ENCODE results near the gene CLEC3B.
"Not testable (repeated sequence)": the region's sequence is repeated elsewhere in the genome, so short reads cannot be mapped to it uniquely, and the experiment has no call there.

CLEC3B gene

GRCh38 chr3:45067941-45068340, 41.8 kb downstream of the CLEC3B start:
- no peak for TF ChIP-seq CTCF (IDR thresholded peaks at IDR 0.05; ENCODE audit: low read depth, low read length, missing control alignments)
- H3K4me3 ChIP-seq (ENCODE audit: low read depth, low read length): no peak overlapping the region
- no peak for DNase-seq (ENCODE audit: low read depth)

DNA sequence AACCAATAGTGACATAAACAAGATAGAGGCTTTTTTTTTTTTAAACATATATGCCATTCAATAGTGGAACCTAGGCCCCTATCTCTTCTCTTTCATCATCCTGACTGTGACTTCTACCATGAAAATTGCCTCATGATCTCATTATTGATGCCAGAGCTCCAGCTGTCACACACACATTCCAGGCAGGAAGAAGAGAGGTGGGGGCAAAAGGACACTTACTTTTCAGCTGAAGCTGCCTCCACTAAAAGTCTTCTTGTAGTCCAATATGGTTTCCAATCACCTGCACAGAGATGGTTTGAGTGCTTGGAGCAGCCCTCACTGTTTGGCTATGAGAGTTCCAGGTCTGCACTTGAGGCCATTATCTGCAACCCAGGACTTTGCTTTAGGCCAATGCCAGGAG, 45.0 kb downstream of the CLEC3B start:
- no peak for TF ChIP-seq CTCF (IDR thresholded peaks at IDR 0.05; ENCODE audit: low read depth, low read length, missing control alignments)
- no peak for DNase-seq (ENCODE audit: low read depth)
- H3K4me3 ChIP-seq (ENCODE audit: low read depth, low read length): no peak overlapping the region

DNA sequence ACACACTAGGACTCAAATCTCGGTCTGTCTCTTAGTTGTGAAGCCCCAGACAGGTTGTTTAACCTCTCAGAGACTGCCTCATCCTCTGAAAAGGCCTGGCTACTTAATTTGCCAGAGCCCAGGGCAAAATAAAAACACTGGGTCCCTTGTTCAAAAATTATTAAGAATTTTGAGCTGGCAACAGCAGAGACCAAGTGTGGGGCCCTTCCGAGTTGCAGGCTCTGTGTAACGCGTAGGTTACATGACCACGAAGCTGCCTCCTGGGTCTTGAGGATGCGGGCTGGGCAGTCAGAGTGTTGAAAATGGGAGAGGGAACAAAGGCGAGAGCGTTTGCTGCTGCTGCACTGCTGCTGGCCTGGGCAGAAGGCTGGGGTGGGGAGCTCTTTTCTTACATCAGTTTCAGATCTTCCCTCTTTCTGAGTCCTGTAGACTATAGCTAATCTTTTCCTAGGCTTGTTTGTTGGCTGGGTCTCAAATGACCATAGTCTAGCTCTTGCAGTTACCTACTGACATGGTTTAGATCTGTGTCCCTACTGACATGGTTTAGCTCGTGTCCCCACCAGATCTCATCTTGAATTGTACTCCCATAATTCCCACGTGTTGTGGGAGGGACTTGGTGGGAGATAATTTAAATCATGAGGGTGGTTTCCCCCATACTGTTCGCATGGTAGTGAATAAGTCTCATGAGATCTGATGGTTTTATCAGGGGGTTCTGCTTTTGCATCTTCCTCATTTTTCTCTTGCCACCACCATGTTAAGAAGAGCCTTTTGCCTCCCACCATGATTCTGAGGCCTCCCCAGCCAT, 49.9 kb downstream of the CLEC3B start:
- H3K4me3 ChIP-seq (ENCODE audit: low read depth, low read length): no peak overlapping the region
- no peak for DNase-seq (ENCODE audit: low read depth)
- no peak for TF ChIP-seq CTCF (IDR thresholded peaks at IDR 0.05; ENCODE audit: low read depth, low read length, missing control alignments)

DNA sequence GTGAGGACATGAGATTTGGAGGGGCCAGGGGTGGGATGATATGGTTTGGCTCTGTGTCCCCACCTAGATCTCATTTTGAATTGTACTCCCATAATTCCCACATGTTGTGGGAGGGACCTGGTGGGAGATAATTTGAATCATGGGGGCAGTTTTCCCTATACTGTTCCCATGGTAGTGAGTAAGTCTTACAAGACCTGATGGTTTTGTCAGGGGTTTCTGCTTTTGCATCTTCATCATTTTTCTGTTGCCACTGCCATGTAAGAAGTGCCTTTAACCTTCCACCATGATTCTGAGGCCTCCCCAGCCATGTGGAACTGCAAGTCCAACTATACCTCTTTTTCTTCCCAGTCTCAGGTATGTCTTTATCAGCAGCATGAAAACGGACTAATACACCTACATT, 52.2 kb downstream of the CLEC3B start:
- DNase-seq (ENCODE audit: low read depth); H3K4me3 ChIP-seq (ENCODE audit: low read depth, low read length): not testable (repeated sequence)

DNA sequence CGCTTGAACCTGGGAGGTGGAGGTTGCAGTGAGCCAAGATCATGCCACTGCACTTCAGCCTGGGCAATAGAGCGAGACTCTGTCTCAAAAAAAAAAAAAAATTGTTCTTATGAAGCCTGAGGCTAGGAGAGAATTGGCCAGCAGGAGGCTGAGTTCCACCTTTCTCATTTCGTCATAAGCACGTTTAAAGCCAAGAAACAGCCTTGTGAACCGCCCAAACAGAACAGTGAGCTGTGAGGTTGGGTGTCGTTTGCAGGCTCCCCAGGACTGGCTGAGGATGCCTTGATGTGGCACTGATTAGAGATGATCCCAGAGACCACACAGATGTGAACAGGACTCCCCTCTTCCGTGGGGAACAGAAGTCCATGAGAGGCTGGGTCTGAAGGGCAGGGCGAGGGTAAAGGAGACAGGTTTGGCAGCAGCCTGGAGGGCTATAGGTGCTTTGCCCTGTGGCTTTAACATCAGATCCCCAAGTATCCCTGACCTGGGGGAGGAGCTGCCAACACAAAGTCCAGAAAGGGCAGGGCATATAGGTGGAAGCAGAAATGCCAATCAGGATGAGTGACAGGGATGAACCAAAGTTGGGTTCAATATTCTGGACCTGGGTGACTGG, 52.9 kb downstream of the CLEC3B start:
- no peak overlapping the region for H3K4me3 ChIP-seq (ENCODE audit: low read depth, low read length)
- no peak for DNase-seq (ENCODE audit: low read depth)

DNA sequence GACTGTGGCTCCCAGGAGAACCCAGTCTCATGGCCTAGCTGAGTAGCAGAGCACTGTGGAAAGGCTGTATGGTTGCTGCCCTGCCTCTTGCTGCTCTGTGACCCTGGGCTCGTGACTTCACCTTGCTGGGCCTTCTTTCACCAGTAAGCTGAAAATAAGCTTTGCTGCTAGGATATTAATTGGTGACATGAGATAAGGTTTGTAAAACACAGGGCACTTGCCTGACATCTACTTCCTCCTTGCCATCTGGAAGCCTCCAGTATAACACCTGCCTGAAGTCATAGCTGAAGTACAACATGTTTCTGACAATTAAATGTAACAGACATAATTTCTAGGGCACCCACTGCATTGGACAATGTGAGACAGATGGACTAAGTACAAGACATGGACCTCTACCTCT, 53.6 kb downstream of the CLEC3B start:
- no peak for DNase-seq (ENCODE audit: low read depth)
- no peak for TF ChIP-seq CTCF (IDR thresholded peaks at IDR 0.05; ENCODE audit: low read depth, low read length, missing control alignments)
- H3K4me3 ChIP-seq (ENCODE audit: low read depth, low read length): no peak overlapping the region

More for the DNA sequence above, 52.9 kb downstream of the CLEC3B start:
- TF ChIP-seq CTCF (IDR thresholded peaks at IDR 0.05; ENCODE audit: low read depth, low read length, missing control alignments): no peak

GRCh38 chr3:45080824-45081223, 54.7 kb downstream of the CLEC3B start:
- no peak overlapping the region for H3K4me3 ChIP-seq (ENCODE audit: low read depth, low read length)
- TF ChIP-seq CTCF (IDR thresholded peaks at IDR 0.05; ENCODE audit: low read depth, low read length, missing control alignments): no peak

More at GRCh38 chr3:45080824-45081223, 54.7 kb downstream of the CLEC3B start:
- no peak for DNase-seq (ENCODE audit: low read depth)
